Transverse colon (tissue), 4 donors: ENCODE data around the gene KLF13.

ENCODE experiments used
- CTCF ChIP-seq, 5 experiments: fragments of 200-600 bp in 3 of 5; fragments of 450-650 bp in 2 of 5; sonication (generic) in 3 of 5; IDR thresholded peaks; 1 replicate in 2 of 5; 2 replicates in 3 of 5; pipeline ENCODE4 v1.5.1; 2016 to 2017; ENCODE audit warnings: antibody characterized with exemption in 5 of 5, inconsistent platforms in 3 of 5, mild to moderate bottlenecking in 2 of 5, moderate library complexity in 1 of 5
- EP300 ChIP-seq: sonication (generic); formaldehyde crosslinking; IDR thresholded peaks from one replicate; pipeline ENCODE4 v1.6.1; 2017; ENCODE audit warnings: antibody characterized with exemption, low read depth
- POLR2A ChIP-seq: fragments of 450-650 bp; IDR thresholded peaks from one replicate; pipeline ENCODE4 v1.6.1; 2016; ENCODE audit warnings: antibody characterized with exemption, mild to moderate bottlenecking, moderate library complexity
- POLR2AphosphoS5 ChIP-seq, 3 donors: sonication (generic); formaldehyde crosslinking; IDR thresholded peaks; one replicate each; pipeline ENCODE4 v1.6.1; 2016; ENCODE audit warnings: antibody characterized with exemption in 3 of 3

GRCh38 chr15:31339558-31339895, 12.9 kb downstream of the KLF13 start:
- TF ChIP-seq CTCF (IDR thresholded peaks at IDR 0.05) (no peak), POLR2AphosphoS5 (IDR thresholded peaks at IDR 0.05) (no peak), EP300 (no peak), POLR2A (no peak)
